ENCODE measurements around the gene PRKCG. TPM values are rescaled to one million over a fixed set of nuclear protein-coding genes. Genes with fewer than 3 reads are reported as not detected.
A peak's percentile ranks its signal among the peaks of the same experiment; 100 is the strongest.

PRKCG gene
- total RNA-seq, 3 donors from 2014 or later = 0.09 to 0.35 TPM; not detected in 1

- H3K4me1 ChIP-seq (ENCODE audit: low read depth) = peaks cover 2% of the 10 kb centered on the region
- ATAC-seq (no peak), DNase-seq (no peak)
- no peak within 1 kb of the TSS for H3K4me3 ChIP-seq
- intact Hi-C loops (cut with DNase I, micrococcal nuclease) = no loop called here
- TF ChIP-seq CTCF (IDR thresholded peaks at IDR 0.05) = no peak
- H3K9me3 ChIP-seq = no peaks in the 10 kb centered on the region
- H3K36me3 ChIP-seq (ENCODE audit: low read depth) = no peaks in the 10 kb centered on the region
Observed at GRCh38 chr19:53908935-53909415, 27.0 kb downstream of the PRKCG start, which contains the start of gene CACNG7. TSS of gene CACNG7 (plus strand) at chr19:53909278. CDS start at chr19:53912832, 3,554 bp downstream.

DNA sequence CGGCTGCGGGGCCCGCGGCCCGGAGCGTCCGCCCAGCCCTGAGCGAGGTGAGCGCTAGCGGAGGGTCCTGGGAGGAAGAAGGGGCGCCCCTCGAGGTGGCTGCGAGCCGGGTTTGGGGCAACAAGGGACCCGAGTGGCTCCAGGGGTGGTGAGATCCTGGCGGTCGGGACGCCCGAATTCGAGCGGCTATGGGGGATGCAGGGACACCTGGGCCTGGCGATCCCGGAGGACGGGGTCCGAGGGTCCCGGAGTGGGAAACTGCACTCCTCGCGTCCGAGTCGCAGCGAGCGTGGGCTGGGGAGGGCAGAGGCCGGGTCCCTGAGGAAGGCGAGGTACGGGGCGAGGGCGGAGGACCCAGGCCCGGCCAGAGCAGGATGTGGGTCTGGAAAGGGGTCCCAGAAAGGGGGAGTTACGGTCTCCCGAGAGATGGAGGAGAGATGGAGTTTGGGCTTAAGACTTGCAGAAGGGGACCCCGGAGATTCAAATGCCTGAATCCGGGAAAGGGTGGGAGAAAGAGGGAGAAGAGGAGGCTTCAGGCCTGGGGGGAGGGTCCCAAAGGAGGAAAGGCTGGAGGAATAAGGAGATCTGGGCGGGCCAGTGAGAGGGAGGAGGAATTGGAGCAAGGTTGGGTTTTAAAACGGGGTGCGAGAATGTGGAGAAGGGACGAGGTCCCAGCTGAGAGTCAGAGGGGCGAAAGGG, 27.6 kb downstream of the PRKCG start:
- ATAC-seq (no peak), DNase-seq (peak in 1 of 3 donors; percentile 39)
- Histone ChIP-seq H3K4me3 (no peak overlapping the region), H3K4me1 (ENCODE audit: low read depth) (peaks cover 2% of the 10 kb centered on the region), H3K36me3 (ENCODE audit: low read depth) (no peaks in the 10 kb centered on the region), H3K9me3 (no peaks in the 10 kb centered on the region)
- TF ChIP-seq CTCF (IDR thresholded peaks at IDR 0.05) = no peak
- intact Hi-C loops (cut with DNase I, micrococcal nuclease) = no loop called here

- ATAC-seq = no peak
- peak in 1 of 3 donors; percentile 17 for DNase-seq
- no peak overlapping the region for H3K4me3 ChIP-seq
- H3K4me1 ChIP-seq (ENCODE audit: low read depth) = peaks cover 2% of the 10 kb centered on the region
- intact Hi-C loops (cut with DNase I, micrococcal nuclease) = no loop called here
- no peak for TF ChIP-seq CTCF (IDR thresholded peaks at IDR 0.05)
- no peaks in the 10 kb centered on the region for H3K9me3 ChIP-seq
- H3K36me3 ChIP-seq (ENCODE audit: low read depth) = no peaks in the 10 kb centered on the region
Observed at GRCh38 chr19:53910170-53910518, 28.1 kb downstream of the PRKCG start.

GRCh38 chr19:53912653-53913052, 30.7 kb downstream of the PRKCG start:
- H3K9me3 ChIP-seq = no peaks in the 10 kb centered on the region
- no peak for TF ChIP-seq CTCF (IDR thresholded peaks at IDR 0.05)
- peaks cover 2% of the 10 kb centered on the region for H3K4me1 ChIP-seq (ENCODE audit: low read depth)
- H3K36me3 ChIP-seq (ENCODE audit: low read depth) = no peaks in the 10 kb centered on the region
- DNase-seq = peak in 1 of 3 donors; percentile 37
- intact Hi-C loops (cut with DNase I, micrococcal nuclease) = no loop called here
- no peak overlapping the region for H3K4me3 ChIP-seq
- peak; percentile 32 for ATAC-seq

DNA sequence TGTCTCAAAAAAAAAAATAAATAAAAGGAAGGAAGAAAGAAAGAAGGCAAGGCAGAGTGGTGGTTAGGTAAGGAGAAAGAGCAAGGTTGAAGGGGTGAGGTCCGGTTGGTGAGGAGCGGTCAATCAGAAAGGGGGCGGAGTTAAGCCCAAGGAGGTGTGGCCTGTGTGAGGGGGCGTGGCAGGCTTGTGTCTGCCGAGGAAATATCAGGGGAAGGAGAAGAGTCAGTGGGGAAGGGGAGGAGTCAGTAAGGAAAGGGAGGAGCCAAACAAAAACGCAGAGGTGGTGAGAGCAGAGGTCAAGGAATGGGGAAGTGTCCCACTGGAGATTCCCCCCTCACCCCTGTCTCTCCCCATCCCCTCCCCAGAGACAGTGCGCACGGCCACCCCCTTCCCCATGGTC, 33.0 kb downstream of the PRKCG start:
- DNase-seq = peak in 1 of 3 donors; percentile 15
- no peaks in the 10 kb centered on the region for H3K4me1 ChIP-seq (ENCODE audit: low read depth)
- TF ChIP-seq CTCF (IDR thresholded peaks at IDR 0.05) = no peak
- no peak for ATAC-seq
- no peak overlapping the region for H3K4me3 ChIP-seq
- no peaks in the 10 kb centered on the region for H3K9me3 ChIP-seq
- no peaks in the 10 kb centered on the region for H3K36me3 ChIP-seq (ENCODE audit: low read depth)
- intact Hi-C loops (cut with DNase I, micrococcal nuclease) = no loop called here

All from mucosa of descending colon (tissue), 3 donors.